HG02623 (cell line): Measurements from ENCODE around the gene LTF.
"Not testable (repeated sequence)": the region's sequence is repeated elsewhere in the genome, so short reads cannot be mapped to it uniquely, and the experiment has no call there.

Experiments used
- ATAC-seq: cut with Tn5 transposase; IDR thresholded peaks from one replicate; pipeline ENCODE4 v1.9.1; 2021; ENCODE audit warnings: moderate library complexity; ENCODE audit not compliant: unreplicated experiment

Gene LTF

DNA sequence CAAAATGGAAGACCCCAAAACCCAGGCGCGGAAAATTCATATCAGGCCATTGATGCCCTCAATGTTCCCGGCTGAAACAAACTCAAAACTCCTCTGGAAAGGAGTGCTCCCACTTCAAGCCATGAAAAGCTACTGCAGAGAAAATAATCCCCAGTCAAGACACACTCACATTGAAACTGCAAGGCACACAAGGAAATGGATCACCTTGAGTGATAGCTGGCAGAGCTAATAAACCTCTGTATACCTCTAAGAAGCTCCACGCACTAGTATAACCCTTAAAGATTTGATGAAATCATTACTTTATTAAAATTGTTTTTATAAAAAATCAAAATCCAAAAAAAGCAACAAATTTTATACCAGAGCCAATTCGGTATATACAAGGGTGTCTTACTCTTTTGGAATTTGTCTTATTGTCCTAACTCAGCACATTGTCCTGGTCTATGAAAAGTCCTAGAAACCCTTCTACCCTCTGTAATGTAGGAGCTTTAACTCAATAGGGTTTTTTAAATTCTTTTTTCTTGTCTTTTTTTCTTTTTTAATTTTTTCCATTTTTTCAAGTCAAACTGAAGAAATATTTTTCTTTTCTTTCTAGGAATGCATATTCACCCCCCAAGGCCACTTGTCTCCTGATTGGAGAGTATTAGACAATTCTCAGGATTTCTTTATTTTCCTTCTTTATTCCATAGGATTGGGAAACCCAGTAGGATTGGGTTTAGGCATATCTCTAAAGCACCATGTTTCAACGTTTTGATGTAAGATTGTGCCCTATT, 66.3 kb downstream of the LTF start:
- no peak for ATAC-seq

DNA sequence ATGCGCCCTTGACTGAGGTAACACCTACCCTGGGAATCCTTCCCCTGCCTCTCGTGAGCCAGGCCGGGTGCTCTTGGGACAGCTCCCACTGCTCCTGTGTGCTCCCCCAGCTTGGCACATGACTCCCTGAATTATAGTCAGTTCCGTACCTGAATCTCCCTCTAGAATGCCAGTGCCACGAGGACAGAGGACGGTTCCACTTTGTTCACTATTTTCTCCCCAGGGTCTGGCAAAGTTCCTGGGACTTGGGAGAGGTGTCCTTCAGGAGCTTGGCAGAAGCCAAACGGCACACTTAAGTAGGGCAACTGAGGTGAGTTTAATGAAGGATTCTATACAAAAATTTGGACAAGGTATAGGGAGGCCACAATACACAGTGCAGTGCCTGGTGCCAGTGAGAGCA, 67.6 kb downstream of the LTF start:
- no peak for ATAC-seq

DNA sequence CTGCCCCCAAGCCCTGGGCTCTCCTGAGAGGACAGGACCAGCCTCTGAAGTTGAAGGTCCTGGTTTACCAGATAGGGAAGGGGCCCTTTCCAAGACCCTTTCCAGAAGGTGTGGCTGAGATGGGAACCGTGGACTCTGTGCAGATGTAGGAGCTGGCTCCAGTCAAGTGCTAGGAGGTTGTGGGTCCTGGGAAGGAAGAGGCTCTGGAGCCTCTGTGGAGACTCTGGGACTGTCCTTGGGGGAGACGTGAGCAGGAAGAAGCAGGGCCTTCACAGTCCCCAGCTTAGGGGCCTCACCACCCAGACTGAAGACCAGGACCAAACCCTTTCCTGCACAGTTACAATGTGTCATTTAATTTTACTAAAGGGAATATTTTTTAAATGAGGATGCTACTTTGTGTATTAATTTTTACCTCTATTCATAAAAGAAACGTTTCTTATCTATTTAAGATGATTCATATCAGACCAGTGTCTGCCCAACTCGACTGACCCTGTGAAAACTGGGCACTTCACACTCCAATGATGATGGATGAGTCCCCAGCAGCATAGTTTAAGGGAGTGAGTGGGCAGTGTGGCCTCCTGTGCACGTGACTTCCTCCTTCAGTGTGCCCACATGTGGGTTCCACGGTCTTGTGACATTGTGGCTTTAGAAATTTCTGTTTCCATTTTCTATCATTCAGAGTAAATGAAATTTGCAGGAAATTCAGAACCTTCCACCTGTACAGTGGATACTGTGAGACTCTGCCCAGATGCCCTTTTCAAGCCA, 68.8 kb downstream of the LTF start:
- ATAC-seq: no peak

GRCh38 chr3:46395210-46395661, 69.5 kb downstream of the LTF start:
- ATAC-seq: no peak

DNA sequence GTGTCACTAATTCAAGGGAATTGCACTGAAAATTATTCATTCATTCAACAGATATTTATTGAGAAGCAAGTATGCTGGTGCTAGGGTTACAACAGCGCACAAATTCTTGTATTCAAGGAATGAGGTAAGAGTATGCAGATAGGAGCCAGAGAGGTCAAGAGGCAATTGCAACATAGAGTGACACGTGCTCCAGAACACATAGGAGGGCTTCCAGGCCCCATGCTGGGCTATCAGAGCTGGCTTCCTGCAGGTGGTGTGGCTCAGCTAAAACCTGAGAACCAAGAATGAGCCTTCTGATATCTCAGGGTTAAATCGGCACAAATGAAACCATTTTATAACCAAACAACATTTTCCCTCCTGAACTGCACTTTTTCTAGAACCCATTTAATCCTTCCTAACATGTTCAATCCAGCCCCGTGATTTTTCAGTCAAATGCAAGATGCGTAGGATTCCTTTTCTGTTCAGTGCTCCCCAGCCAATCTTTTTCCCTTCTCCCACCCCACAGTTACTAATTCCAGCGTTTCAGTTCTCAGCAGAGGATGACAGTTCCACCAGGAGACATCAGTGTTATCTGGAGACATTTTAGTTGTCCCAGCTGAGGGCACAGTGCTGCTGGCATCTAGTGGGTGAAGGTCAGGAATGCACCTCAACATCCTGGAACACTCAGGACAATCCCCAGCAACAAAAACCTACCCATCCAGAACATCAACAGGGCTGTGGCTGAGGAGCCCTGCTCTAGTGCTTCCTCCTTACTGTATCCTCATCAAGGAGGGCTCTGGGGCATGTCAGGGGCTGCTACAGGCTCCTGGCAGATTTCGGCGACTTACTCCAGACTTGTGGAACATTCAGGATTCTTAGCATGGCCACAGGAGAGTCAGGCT, 70.9 kb downstream of the LTF start:
- no peak for ATAC-seq

- ATAC-seq: no peak
Observed at GRCh38 chr3:46393011-46393410, 71.7 kb downstream of the LTF start.

GRCh38 chr3:46391526-46391925, 73.2 kb downstream of the LTF start:
- not testable (repeated sequence) for ATAC-seq

DNA sequence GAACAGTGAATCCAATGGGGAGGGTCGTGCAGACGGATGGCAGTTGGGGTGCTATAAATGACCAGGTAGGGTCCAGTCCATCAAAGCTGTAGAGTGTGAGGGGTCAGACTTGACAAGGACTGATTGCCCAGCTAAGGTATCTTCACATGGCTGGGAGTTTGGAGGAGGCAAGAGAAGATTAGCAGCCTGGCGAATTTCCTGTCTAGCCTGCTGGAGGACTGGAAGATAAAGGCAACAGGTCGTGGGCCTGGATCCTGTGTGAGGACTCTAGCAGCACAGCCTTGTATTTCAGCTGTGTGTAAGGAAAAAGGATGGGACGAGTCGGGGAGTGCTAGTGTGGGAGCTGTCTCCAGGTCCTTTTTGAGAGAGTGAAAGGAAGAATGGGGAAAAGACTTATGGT, 75.4 kb downstream of the LTF start:
- ATAC-seq: no peak

GRCh38 chr3:46388847-46389246, 75.9 kb downstream of the LTF start:
- ATAC-seq: not testable (repeated sequence)

DNA sequence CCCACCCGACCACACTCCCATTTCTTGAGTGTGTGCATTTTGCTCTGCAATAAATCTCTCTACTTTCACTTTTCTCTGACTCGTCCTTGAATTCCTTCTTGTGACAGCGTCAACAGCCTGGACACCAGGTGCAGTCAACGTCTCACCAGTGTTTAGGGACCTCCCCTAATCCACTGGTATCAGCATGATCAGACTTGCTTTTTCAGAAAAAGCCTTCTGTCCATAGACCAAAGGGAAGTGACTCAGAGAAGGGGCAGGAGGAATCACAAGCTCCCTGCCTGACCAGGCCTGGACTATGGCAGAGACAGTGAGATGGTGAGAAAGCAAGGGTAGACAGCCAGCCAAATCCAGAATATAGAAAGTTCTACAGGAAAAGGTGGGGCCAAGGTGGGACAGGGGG, 78.5 kb downstream of the LTF start:
- no peak for ATAC-seq
